Kidney (tissue), 14 donors: Measurements from ENCODE around the gene NARS2. TPM values are rescaled to one million over a fixed set of nuclear protein-coding genes. Genes with fewer than 3 reads are reported as not detected.

Experiments used
- DNase-seq, 5 donors: peaks; one replicate each; pipeline ENCODE4 v3.0.0-alpha.2; 2013 to 2020
- FAIRE-seq: peaks from 2 replicates; lab custom pipeline; 2012; peaks lifted over from hg19 to GRCh38; lab: Jason Lieb, UNC
- H3K27ac ChIP-seq, 2 donors: one replicate each; pipeline ENCODE4 v1.7.0; 2013; ENCODE audit warnings: low read depth in 2 of 2, low read length in 2 of 2, inconsistent platforms in 1 of 2
- H3K27me3 ChIP-seq: one replicate; pipeline ENCODE4 v1.7.1; 2013; ENCODE audit warnings: low read length, inconsistent platforms; ENCODE audit not compliant: control insufficient read depth, insufficient read depth
- H3K36me3 ChIP-seq, 3 donors: one replicate each; pipeline versions ENCODE4 v1.7.0 to v1.7.1; 2013; ENCODE audit warnings: low read length in 3 of 3, control low read depth in 1 of 3, inconsistent platforms in 1 of 3; ENCODE audit not compliant: insufficient read depth in 3 of 3, control insufficient read depth in 2 of 3
- H3K4me1 ChIP-seq, 3 donors: one replicate each; pipeline versions ENCODE4 v1.7.0 to v1.7.1; 2013; ENCODE audit warnings: low read length in 3 of 3, inconsistent platforms in 1 of 3, low read depth in 1 of 3; ENCODE audit not compliant: control insufficient read depth in 2 of 3, insufficient read depth in 2 of 3
- H3K4me3 ChIP-seq, 3 donors: one replicate each; pipeline versions ENCODE4 v1.7.0 to v1.8.1; 2013; ENCODE audit warnings: low read length in 3 of 3, control low read depth in 1 of 3, inconsistent platforms in 1 of 3
- H3K9ac ChIP-seq, 3 donors: one replicate each; pipeline versions ENCODE4 v1.7.0 to v1.7.1; 2013; ENCODE audit warnings: low read length in 3 of 3, control low read depth in 1 of 3, inconsistent platforms in 1 of 3
- H3K9me3 ChIP-seq, 3 donors: one replicate each; pipeline versions ENCODE4 v1.7.0 to v1.7.1; 2013; ENCODE audit warnings: low read length in 3 of 3, control low read depth in 1 of 3, inconsistent platforms in 1 of 3; ENCODE audit not compliant: control insufficient read depth in 2 of 3, insufficient read depth in 1 of 3
- CTCF ChIP-seq: IDR thresholded peaks from 3 replicates; pipeline ENCODE4 v1.5.1; 2012; ENCODE audit warnings: mild to moderate bottlenecking, moderate library complexity, borderline replicate concordance; ENCODE audit not compliant: insufficient read depth; ENCODE audit errors: extremely low read depth
- intact Hi-C: fragments of 100-400 bp; cut with DNase I; formaldehyde crosslinking; loops from one replicate; pipeline ENCODE4 v1.11.1; 2022
- polyA plus RNA-seq: library from polyadenylated mRNA; stranded (reverse); fragments of 350-450 nt; fragmentation: Illumina TruSeq; extraction: RNeasy Lipid Tissue Mini Kit (QIAGEN cat#74804); gene quantifications from one replicate; pipeline ENCODE4 v1.2.3, GENCODE V29; 2014; ENCODE audit warnings: low read depth, low replicate concordance; ENCODE audit not compliant: insufficient read depth
- total RNA-seq: library from RNA; stranded (reverse); fragmentation: NEBNext Ultra II Directional; extraction: Animal tissue kit (Norgen Biotek cat#: 25700); gene quantifications from one replicate; pipeline ENCODE4 v1.2.1, GENCODE V29; 2021
- donor health status: control.
- donor health status: control.
- donor health status: control.
- donor health status: control.
- donor health status: control.
- donor health status: DM: yes; HTN: yes; CAD: no.
- donor health status: Normal renal cell carcinoma (clear cell type).

Gene NARS2
- total and polyA plus RNA-seq, 2 donors from 2014 or later, result 13.0 to 13.2 TPM

GRCh38 chr11:78395597-78395996, 179.1 kb downstream of the NARS2 start:
- DNase-seq (no peak), FAIRE-seq (no peak)
- no peak for TF ChIP-seq CTCF
- H3K4me3 ChIP-seq, result no peak overlapping the region
- no peaks in the 10 kb centered on the region for H3K36me3 ChIP-seq
- H3K9me3 ChIP-seq, result no peaks in the 10 kb centered on the region
- intact Hi-C loops, result no loop called here
- no peak overlapping the region for H3K27ac ChIP-seq
- H3K27me3 ChIP-seq, result no peaks in the 10 kb centered on the region
- no peak overlapping the region for H3K9ac ChIP-seq
- H3K4me1 ChIP-seq, result peaks cover 0 to 2% (median 0%) of the 10 kb centered on the region in 3 donors

DNA sequence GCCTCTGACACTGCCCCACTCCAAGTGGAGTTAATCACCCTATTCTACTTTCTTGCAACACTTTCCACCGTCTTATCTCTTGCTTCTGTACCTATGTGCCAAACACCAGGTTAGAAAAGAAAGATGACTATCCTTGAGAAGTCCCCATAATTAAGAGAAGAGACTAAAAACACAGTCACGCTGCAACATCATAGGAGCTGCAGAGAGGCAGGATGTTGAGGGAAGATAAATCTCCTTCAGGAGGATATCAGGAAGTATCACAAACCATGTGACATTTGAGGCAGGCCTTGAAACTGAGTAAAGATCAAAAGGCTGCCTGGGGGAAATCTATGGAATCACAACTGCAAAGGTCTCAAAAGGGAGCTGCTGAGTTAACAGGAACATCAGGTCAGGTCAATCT, 181.8 kb downstream of the NARS2 start:
- intact Hi-C loops, result no loop called here
- Histone ChIP-seq H3K4me3 (no peak overlapping the region), H3K36me3 (no peaks in the 10 kb centered on the region), H3K27me3 (no peaks in the 10 kb centered on the region), H3K9ac (no peak overlapping the region), H3K4me1 (peaks cover 0 to 2% (median 0%) of the 10 kb centered on the region in 3 donors), H3K9me3 (no peaks in the 10 kb centered on the region), H3K27ac (no peak overlapping the region)
- TF ChIP-seq CTCF, result no peak
- no peak for FAIRE-seq
- peak in 2 of 5 donors; percentile 27 to 32 for DNase-seq

GRCh38 chr11:78391424-78391823, 183.2 kb downstream of the NARS2 start:
- no peak overlapping the region for H3K4me3 ChIP-seq
- intact Hi-C loops, result no loop called here
- no peaks in the 10 kb centered on the region for H3K27me3 ChIP-seq
- H3K9me3 ChIP-seq, result no peaks in the 10 kb centered on the region
- H3K4me1 ChIP-seq, result peaks cover 0 to 3% (median 0%) of the 10 kb centered on the region in 3 donors
- TF ChIP-seq CTCF, result no peak
- FAIRE-seq (no peak), DNase-seq (no peak)
- H3K27ac ChIP-seq, result no peak overlapping the region
- no peak overlapping the region for H3K9ac ChIP-seq
- no peaks in the 10 kb centered on the region for H3K36me3 ChIP-seq

GRCh38 chr11:78390809-78391208, 183.9 kb downstream of the NARS2 start:
- no peak for FAIRE-seq
- Histone ChIP-seq H3K4me3 (no peak overlapping the region), H3K4me1 (peaks cover 0 to 5% (median 0%) of the 10 kb centered on the region in 3 donors), H3K27ac (no peak overlapping the region), H3K9me3 (no peaks in the 10 kb centered on the region), H3K36me3 (no peaks in the 10 kb centered on the region), H3K9ac (no peak overlapping the region), H3K27me3 (no peaks in the 10 kb centered on the region)
- DNase-seq, result no peak
- intact Hi-C loops, result no loop called here
- TF ChIP-seq CTCF, result no peak
